Adrenal gland (tissue), 12 donors: ENCODE data around the gene LY6G6C. TPM values are rescaled to one million over a fixed set of nuclear protein-coding genes. Genes with fewer than 3 reads are reported as not detected.

Experiments used
- DNase-seq, 7 donors: peaks; one replicate each; pipeline ENCODE4 v3.0.0-alpha.2; 2019 to 2020
- H3K27ac ChIP-seq, 5 donors: fragments of 200-600 bp; sonication (generic) in 4 of 5; 1 replicate in 3 of 5; 2 replicates in 2 of 5; pipeline versions ENCODE4 v1.5.1 to v1.8.0; 2016 to 2020; ENCODE audit warnings: mild to moderate bottlenecking in 1 of 5
- H3K27me3 ChIP-seq: fragments of 200-600 bp; 2 replicates; pipeline ENCODE4 v1.8.0; 2021
- H3K36me3 ChIP-seq, 2 donors: fragments of 200-600 bp; replicated peaks in 1 of 2; 1 replicate in 1 of 2; 2 replicates in 1 of 2; pipeline versions ENCODE4 v1.5.1 to v1.8.0; 2018 to 2022
- H3K4me1 ChIP-seq, 2 donors: fragments of 200-600 bp; replicated peaks in 1 of 2; 1 replicate in 1 of 2; 2 replicates in 1 of 2; pipeline versions ENCODE4 v1.5.1 to v1.8.0; 2018 to 2021
- H3K4me3 ChIP-seq, 4 donors: fragments of 200-600 bp; sonication (generic) in 3 of 4; one replicate each; pipeline ENCODE4 v1.5.1; 2016 to 2018
- H3K9me3 ChIP-seq, 3 donors: fragments of 200-600 bp; sonication (generic) in 1 of 3; replicated peaks in 1 of 3; 1 replicate in 2 of 3; 2 replicates in 1 of 3; pipeline versions ENCODE4 v1.5.1 to v1.8.0; 2016 to 2021
- CTCF ChIP-seq, 6 experiments: fragments of 450-650 bp in 4 of 6; fragments of 200-600 bp in 2 of 6; sonication (generic) in 1 of 6; IDR thresholded peaks; 1 replicate in 5 of 6; 2 replicates in 1 of 6; pipeline versions ENCODE4 v1.5.1 to v1.8.0; 2016 to 2021; ENCODE audit warnings: antibody characterized with exemption in 6 of 6, mild to moderate bottlenecking in 2 of 6, moderate library complexity in 1 of 6
- POLR2A ChIP-seq, 2 donors: fragments of 450-650 bp; IDR thresholded peaks; one replicate each; pipeline ENCODE4 v1.6.1; 2017; ENCODE audit warnings: antibody characterized with exemption in 2 of 2, mild to moderate bottlenecking in 2 of 2, moderate library complexity in 1 of 2
- WGBS, 4 donors: extraction: QIAGEN DNeasy Blood & Tissue Kit in 2 of 4; methylation state at CpG; one replicate each; pipeline versions ENCODE4 v1.1.5 to v1.1.7; 2013 to 2017; 5-methylcytosine and 5-hydroxymethylcytosine counted together
- intact Hi-C, 2 donors: fragments of 100-400 bp; cut with DNase I; formaldehyde crosslinking; loops; one replicate each; pipeline versions ENCODE4 v1.14.1 to v1.15.0; 2022 to 2023
- polyA plus RNA-seq, 3 donors: library from polyadenylated mRNA; stranded (reverse); fragments of 200-250 nt in 2 of 3; fragments of 350-450 nt in 1 of 3; fragmentation: Illumina TruSeq in 1 of 3; extraction: RNeasy Lipid Tissue Mini Kit (QIAGEN cat#74804) in 1 of 3; gene quantifications; one replicate each; pipeline ENCODE4 v1.2.3, GENCODE V29; 2013 to 2014
- total RNA-seq, 9 donors: library from RNA; depleted of rRNA in 4 of 9; stranded (reverse); fragments of >200 nt in 4 of 9; fragments of 120-200 nt in 1 of 9; fragmentation: NEBNext Ultra II Directional in 1 of 9; extraction: Animal tissue kit (Norgen Biotek cat#: 25700) in 1 of 9; gene quantifications; one replicate each; pipeline versions ENCODE4 v1.1.0 to v1.2.4, GENCODE V29; 2013 to 2023
- donor health status: healthy with polysubstance abuse.
- donor health status: Bipolar disorder and iron deficiency.
- donor health status: DM: yes; HTN: yes; CAD: no.
- donor health status: DM: no; HTN: no; CAD: no.
- donor health status: DM: no; HTN: no; CAD: no.
- donor health status: DM: yes; HTN: yes; CAD: no.

LY6G6C gene
- total and polyA plus RNA-seq, 12 donors, result not detected

GRCh38 chr6:31701666-31702404 lies 19.7 kb downstream of the LY6G6C start:
- H3K9me3 ChIP-seq, result no peaks in the 10 kb centered on the region
- intact Hi-C loops, result no loop called here
- DNase-seq, result peak in 2 of 7 donors; percentile 34 to 83
- TF ChIP-seq POLR2A (IDR thresholded peaks at IDR 0.05), result no peak
- TF ChIP-seq CTCF (IDR thresholded peaks at IDR 0.05), result no peak
- WGBS, 4 donors, result 28 to 31% (median 29%) methylated on average over 7 of the region's 7 CpGs
- peak overlapping the region in 4 of 5 donors; percentile 22 to 98 (median 93) for H3K27ac ChIP-seq
- no peaks in the 10 kb centered on the region for H3K27me3 ChIP-seq
- peaks cover 0 to 27% of the 10 kb centered on the region in 2 donors for H3K36me3 ChIP-seq
- peak overlapping the region in 3 of 4 donors; percentile 78 to 84 (median 82) for H3K4me3 ChIP-seq
- H3K4me1 ChIP-seq, result peaks cover 8 to 25% of the 10 kb centered on the region in 2 donors

GRCh38 chr6:31700740-31701401 lies 20.7 kb downstream of the LY6G6C start:
- H3K36me3 ChIP-seq, result peaks cover 0 to 37% of the 10 kb centered on the region in 2 donors
- no peak for TF ChIP-seq CTCF (IDR thresholded peaks at IDR 0.05)
- no peak for TF ChIP-seq POLR2A (IDR thresholded peaks at IDR 0.05)
- 89 to 94% (median 91%) methylated on average over 5 of the region's 5 CpGs for WGBS, 4 donors
- H3K4me3 ChIP-seq, result no peak overlapping the region
- no peak for DNase-seq
- H3K4me1 ChIP-seq, result peaks cover 8 to 25% of the 10 kb centered on the region in 2 donors
- no peaks in the 10 kb centered on the region for H3K27me3 ChIP-seq
- no peaks in the 10 kb centered on the region for H3K9me3 ChIP-seq
- H3K27ac ChIP-seq, result no peak overlapping the region
- intact Hi-C loops, result no loop called here

GRCh38 chr6:31697555-31697954 lies 24.0 kb downstream of the LY6G6C start:
- Histone ChIP-seq H3K4me3 (no peak overlapping the region), H3K9me3 (no peaks in the 10 kb centered on the region), H3K36me3 (peaks cover 0 to 69% of the 10 kb centered on the region in 2 donors), H3K4me1 (peaks cover 8 to 20% of the 10 kb centered on the region in 2 donors), H3K27me3 (no peaks in the 10 kb centered on the region), H3K27ac (no peak overlapping the region)
- 65 to 67% (median 66%) methylated on average over 3 of the region's 3 CpGs for WGBS, 4 donors
- TF ChIP-seq CTCF (IDR thresholded peaks at IDR 0.05) (no peak), POLR2A (IDR thresholded peaks at IDR 0.05) (no peak)
- DNase-seq, result no peak
- intact Hi-C loops, result no loop called here

- H3K9me3 ChIP-seq, result no peaks in the 10 kb centered on the region
- H3K36me3 ChIP-seq, result peaks cover 0 to 94% of the 10 kb centered on the region in 2 donors
- TF ChIP-seq CTCF (IDR thresholded peaks at IDR 0.05), result no peak
- no peak for TF ChIP-seq POLR2A (IDR thresholded peaks at IDR 0.05)
- DNase-seq, result no peak
- no peak overlapping the region for H3K27ac ChIP-seq
- H3K27me3 ChIP-seq, result no peaks in the 10 kb centered on the region
- H3K4me3 ChIP-seq, result no peak overlapping the region
- no peaks in the 10 kb centered on the region for H3K4me1 ChIP-seq
- intact Hi-C loops, result no loop called here
- whole genome bisulfite sequencing, 4 donors, result 88 to 100% (median 91%) methylated on average over 2 to 6 of the region's 6 CpGs
These were observed 28.0 kb downstream of the LY6G6C start for GRCh38 chr6:31693535-31693934.
